HG03103 (cell line): ENCODE data around the gene NUP62.
"Not testable (repeated sequence)": the region's sequence is repeated elsewhere in the genome, so short reads cannot be mapped to it uniquely, and the experiment has no call there.

Source experiments
- ATAC-seq: cut with Tn5 transposase; IDR thresholded peaks from one replicate; pipeline ENCODE4 v1.9.1; 2021; ENCODE audit warnings: low read depth; ENCODE audit not compliant: unreplicated experiment

The NUP62 gene

GRCh38 chr19:49952479-49952836 lies 23.2 kb upstream of the NUP62 start:
- ATAC-seq, result no peak

DNA sequence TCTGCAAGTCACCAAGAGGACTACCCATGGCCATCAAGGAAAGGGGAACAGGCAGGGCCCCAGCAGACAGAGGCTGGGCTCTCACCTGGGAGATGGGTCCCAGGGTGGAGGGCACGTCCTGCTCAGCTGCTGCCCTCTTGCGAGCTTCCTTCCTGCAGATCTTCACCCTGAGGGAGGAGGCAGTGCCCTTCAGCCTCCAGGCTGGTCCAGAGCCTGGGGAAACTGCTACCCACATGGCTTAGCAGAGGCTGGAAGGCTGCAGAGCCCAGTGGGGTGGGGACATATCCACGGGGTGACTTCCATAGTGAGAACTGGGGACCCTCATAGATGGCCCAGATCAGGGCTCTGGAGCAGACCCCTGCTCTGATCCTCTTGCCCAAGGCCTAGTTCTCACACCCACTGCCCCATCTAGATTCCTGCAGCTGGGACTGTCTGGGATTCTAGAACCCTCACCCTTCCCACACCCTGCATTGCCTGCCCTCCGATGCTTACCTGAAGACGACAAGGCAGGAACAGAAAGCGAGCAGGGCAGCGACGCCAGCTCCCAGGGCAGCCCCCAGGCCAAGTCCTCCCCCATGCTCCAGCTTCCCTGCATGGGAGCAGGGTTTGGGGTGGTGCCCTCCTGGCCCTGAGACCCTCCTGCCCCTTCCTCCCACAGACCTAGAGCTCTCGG lies 22.6 kb upstream of the NUP62 start:
- ATAC-seq, result no peak

- ATAC-seq, result no peak
Measured at GRCh38 chr19:49950956-49951526, 21.7 kb upstream of the NUP62 start.

DNA sequence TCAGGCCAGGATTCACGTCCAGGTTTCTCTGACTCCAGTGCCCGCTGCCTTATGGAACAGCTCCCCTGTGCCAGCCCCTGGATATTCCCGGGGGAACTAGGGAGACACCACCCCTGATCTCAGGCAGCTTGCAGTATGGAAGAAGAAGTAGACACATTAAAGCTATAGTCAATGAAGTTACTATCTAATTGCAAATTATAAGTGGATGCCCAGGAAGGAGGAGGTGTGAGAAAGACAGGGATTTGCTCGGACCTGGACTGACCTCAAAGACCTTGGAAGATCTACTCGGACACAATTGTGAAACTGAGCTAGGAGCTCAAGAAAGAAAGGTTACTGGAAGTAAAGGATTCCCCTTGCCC lies 21.3 kb upstream of the NUP62 start:
- no peak for ATAC-seq

- no peak for ATAC-seq
Measured at GRCh38 chr19:49949742-49950589, 20.7 kb upstream of the NUP62 start.

DNA sequence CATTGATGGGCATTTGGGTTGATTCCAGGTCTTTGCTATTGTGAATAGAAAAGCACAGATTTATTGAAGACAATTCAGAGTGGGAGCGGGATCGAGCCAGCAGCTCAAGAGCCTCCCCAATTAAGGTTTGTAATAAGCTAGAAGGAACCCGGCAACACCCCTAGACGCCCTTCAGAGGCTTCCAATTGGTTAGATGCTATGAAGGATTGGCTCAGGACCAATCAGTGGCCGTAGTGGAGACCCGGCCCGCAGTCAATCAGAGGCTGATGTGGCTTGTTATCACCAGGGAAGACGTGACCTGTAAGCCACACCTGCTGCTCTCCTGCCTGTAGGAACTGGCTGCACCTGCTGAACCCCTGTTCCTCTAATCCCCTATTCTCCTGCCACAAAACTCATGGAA lies 17.1 kb upstream of the NUP62 start:
- ATAC-seq, result no peak

GRCh38 chr19:49944567-49944966 lies 15.3 kb upstream of the NUP62 start:
- not testable (repeated sequence) for ATAC-seq

GRCh38 chr19:49940482-49940791 lies 11.1 kb upstream of the NUP62 start:
- ATAC-seq, result no peak

- ATAC-seq, result no peak
Measured at GRCh38 chr19:49939721-49940481, 10.6 kb upstream of the NUP62 start.

DNA sequence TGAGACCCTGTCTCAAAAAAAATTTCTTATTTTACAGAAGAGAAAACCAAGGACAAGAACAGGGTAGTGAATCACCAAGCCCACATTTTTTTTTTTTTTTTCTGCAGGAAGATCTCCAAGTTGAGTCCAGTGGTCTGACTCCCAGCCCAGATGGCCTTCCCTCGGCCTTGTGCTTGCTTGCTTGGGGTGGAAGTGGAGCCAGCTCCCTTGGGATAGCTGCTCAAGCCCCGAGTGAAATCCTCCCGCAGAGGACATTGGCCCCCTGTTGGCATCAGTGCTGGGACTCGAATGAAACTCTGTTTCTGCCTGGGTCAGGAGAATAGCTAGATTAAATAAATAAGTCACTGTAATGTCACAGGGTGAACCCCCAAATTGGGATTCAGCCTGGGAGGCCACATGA lies 9.4 kb upstream of the NUP62 start:
- ATAC-seq, result no peak

GRCh38 chr19:49937750-49938381 lies 8.6 kb upstream of the NUP62 start:
- ATAC-seq, result no peak

DNA sequence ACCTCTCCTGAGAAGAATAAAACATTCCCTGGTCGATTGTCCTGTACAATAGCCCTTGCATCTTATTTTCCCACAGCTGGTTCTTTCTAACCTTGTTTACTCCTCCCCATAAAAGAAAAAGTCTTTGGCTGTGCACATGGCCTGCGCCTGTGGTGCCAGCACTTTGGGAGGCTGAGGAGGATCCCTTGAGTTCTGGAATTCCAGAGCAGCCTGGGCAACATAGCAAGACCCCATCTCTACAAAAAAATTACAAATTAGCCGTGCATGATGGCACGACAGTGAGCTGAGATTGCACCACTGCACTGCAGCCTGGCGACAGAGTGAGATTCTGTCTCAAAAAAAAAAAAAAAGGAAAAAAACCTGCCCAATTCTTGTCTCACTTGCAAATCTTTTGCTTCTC lies 7.2 kb upstream of the NUP62 start:
- ATAC-seq, result no peak

DNA sequence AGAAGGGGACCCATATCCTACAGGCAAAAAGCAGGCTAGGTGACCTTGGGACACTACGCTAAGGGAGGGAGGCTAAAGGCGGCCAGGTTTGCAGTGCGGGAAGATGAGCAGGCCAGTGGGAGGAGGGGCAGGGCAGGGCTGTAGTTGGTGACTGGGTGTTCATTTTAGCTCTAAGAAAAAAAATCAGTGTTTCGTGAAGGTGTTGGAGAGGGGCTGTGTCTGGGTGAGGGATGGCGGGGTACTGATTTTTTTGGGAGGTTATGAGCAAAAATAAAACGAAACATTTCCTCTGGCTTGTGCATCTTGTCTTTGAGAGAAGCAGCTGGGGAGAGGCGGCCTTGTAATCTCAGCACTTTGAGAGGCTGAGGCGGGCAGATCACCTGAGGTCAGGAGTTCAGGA lies 4.3 kb upstream of the NUP62 start:
- ATAC-seq, result no peak

DNA sequence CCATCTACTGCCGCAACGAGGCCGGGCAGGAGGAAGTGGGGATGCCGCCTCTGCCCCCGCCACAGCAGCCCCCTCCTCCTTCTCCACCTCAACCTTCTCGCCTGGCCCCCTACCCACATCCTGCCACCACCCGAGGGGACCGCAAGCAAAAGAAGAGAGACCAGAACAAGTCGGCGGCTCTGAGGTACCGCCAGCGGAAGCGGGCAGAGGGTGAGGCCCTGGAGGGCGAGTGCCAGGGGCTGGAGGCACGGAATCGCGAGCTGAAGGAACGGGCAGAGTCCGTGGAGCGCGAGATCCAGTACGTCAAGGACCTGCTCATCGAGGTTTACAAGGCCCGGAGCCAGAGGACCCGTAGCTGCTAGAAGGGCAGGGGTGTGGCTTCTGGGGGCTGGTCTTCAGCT lies 3.4 kb upstream of the NUP62 start:
- no peak for ATAC-seq

GRCh38 chr19:49932041-49932451 lies 2.7 kb upstream of the NUP62 start:
- ATAC-seq, result no peak

DNA sequence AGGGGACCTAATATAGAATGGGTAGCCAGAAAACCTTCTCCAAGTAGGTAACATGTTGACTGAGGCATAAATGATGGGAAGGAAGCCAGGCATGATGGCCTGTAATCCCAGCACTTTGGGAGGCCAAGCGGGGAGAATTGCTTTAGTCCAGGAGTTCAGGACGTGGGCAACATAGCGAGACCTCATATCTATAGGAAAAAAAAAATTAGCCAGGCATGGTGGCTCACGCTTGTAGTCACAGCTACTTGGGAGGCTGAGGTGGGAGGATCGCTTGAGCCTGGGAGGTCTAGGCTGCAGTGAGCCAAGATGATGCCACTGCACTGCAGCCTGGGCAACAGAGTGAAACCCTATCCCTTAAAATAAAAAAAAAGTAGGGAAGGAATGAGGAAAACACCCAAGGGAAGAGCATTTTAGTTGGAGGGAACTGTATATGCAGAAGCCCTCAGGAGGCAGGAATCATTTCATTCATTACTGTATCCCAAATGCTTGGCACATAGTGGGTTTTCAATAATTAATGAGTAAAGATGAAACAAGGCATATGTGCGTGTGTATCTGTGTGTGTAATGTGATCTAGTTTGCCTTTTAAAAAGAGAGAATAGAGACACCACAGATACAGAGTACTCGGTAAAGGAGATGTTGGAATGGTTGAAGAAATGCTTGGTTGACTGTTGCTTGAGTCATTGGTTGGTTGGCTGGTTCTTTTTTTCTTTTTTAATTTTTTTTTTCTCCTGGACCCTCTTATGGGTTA lies 2.2 kb upstream of the NUP62 start:
- ATAC-seq, result no peak

GRCh38 chr19:49930483-49931011 lies 1.2 kb upstream of the NUP62 start:
- no peak for ATAC-seq

- peak; percentile 70 for ATAC-seq
Measured at GRCh38 chr19:49929611-49930482, 543 bp upstream of the NUP62 start.
